GM19452 (cell line): ENCODE measurements around the gene CDHR3.
"Not testable (repeated sequence)": the region's sequence is repeated elsewhere in the genome, so short reads cannot be mapped to it uniquely, and the experiment has no call there.

Experiments used
- ATAC-seq: cut with Tn5 transposase; IDR thresholded peaks from one replicate; pipeline ENCODE4 v1.9.1; 2021; ENCODE audit not compliant: unreplicated experiment

The CDHR3 gene

GRCh38 chr7:105963038-105963667 is at the start of gene CDHR3:
CDHR3 (plus strand) TSS chr7:105963264; CDS start chr7:105963319, 55 bp downstream.
- ATAC-seq: no peak

DNA sequence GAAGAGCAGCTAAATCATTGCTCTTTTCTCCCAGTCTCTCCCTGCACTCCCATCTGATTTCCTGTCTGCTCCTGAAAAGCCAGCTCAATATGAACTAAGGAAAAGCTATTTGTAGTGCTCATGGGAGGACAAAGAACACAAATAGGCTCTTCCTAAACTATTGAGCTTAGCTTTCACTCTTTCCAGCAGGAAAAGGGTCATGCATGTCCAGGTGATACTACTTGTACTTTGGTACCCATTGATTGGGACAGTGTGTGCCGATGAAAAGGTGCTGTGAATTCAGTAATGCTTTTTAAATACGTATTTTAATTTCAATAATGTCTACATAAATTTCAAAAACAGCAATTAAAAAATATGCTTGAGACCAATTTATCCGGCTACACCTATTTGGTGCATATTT is 49.1 kb upstream of the CDHR3 start:
- no peak for ATAC-seq

GRCh38 chr7:105916603-105917002 is 46.5 kb upstream of the CDHR3 start:
- ATAC-seq: no peak

DNA sequence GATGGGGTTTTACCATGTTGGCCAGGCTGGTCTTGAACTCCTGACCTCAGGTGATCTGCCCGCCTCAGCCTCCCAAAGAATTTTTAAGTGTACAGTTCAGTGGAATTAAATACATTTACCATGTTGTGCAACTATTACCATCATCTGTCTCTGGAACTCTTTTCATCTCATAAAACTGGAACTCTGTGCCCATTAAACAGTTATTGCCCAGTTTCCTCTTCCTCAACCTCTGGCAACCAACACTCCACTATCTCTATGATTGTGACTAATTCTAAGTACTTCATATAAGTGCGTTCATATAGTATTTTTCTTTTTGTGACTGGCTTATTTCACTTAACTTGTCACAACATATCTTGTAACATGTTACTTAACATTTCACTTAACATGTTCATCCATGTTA is 45.4 kb upstream of the CDHR3 start:
- ATAC-seq: no peak

DNA sequence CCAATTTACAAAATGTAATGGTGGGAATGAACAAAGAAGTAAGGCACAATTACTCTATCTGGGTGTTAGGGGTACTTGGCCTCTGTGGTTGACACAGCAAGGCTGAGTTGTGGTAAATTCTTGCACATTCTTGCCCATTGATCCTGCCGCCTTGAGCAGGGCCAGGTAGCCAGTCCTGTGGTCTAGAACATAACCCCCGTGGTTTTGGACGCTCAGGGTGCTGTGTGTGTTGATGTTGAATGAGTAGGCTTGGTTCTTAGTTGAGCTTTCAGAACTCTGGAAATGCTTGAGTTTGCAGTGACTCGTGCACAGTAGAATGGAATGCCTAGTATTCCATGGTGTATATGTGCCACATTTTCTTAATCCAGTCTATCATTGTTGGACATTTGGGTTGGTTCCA is 42.3 kb upstream of the CDHR3 start:
- ATAC-seq: no peak

DNA sequence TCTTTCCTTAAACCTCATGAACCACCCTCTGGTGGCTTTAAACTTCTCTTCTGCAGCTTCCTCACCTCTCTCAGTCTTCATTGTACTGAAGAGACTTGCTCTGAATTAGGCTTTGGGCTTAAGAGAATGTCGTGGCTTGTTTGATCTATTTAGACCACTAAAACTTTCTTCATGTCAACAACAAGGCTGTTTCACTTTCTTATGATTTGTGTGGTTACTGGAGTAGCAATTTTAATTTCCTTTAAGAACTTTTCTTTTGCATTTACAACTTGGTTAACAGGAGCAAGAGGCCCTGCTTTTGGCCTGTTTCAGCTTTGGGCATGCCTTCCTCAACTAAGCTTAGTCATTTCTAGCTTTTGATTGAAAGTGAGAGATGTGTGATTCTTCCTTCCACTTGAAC is 38.1 kb upstream of the CDHR3 start:
- ATAC-seq: no peak

GRCh38 chr7:105926131-105926530 is 36.9 kb upstream of the CDHR3 start:
- no peak for ATAC-seq

- no peak for ATAC-seq
Measured at GRCh38 chr7:105931179-105931578, 31.9 kb upstream of the CDHR3 start.

GRCh38 chr7:105932835-105933477 is 30.1 kb upstream of the CDHR3 start:
- no peak for ATAC-seq

- ATAC-seq: no peak
Measured at GRCh38 chr7:105934572-105935185, 28.4 kb upstream of the CDHR3 start.

DNA sequence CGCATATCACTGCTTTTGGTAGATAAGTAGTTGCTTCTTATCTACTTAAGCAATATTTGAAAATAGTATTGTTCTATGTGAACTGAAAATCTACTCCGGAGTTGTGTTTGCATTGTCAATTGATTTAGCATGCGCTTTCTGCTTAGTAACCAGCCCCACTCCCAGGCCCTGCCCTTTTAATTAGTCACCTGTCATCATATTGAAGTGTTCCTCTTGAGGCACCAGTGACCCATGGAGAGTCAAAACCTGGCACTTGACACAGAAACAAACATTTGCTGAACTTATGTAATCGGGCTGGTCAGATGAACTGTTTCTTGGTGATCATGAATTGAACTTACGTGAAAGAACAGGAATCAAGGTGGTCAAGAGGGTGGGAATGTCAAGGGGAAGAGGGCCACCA is 27.8 kb upstream of the CDHR3 start:
- ATAC-seq: no peak

DNA sequence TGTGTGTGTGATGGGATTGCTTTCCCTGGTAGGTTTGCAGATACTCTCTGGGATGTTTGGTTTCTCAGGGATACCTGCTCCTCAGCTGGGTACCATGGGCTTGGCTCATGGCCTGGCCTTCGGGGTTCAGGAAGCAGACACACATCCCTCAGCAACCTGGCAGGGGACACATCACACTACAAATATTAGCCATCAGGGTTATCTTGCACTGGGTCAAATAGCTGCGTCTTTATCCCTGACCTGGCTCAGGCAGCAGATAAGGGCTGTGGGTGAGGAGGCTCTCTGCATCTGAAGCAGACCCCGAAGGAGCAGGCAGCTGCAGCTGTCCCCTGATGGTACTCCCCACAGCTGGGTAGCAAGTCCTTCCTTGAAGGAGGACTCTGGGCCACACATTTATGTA is 25.7 kb upstream of the CDHR3 start:
- no peak for ATAC-seq

GRCh38 chr7:105940109-105940508 is 23.0 kb upstream of the CDHR3 start:
- ATAC-seq: no peak

GRCh38 chr7:105941596-105941995 is 21.5 kb upstream of the CDHR3 start:
- ATAC-seq: no peak

DNA sequence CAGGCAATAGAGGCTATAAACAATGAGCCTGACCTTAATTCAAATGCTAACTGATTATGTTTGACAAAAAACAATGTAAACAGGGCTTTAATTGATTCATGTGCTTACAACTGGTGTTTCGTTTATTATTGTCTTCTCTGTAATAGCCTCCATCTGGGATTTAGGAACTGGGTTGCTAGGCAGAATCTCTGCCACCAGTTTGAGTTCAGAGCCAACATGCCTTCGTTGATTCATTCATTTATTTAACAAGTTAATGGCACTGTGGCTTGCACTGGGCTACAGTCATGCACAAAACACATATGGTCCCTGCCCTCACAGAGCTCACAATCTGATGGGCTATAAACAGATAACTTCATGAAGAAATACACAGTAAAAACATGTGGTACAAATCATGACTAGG is 19.6 kb upstream of the CDHR3 start:
- ATAC-seq: no peak

GRCh38 chr7:105945848-105946247 is 17.2 kb upstream of the CDHR3 start:
- no peak for ATAC-seq

DNA sequence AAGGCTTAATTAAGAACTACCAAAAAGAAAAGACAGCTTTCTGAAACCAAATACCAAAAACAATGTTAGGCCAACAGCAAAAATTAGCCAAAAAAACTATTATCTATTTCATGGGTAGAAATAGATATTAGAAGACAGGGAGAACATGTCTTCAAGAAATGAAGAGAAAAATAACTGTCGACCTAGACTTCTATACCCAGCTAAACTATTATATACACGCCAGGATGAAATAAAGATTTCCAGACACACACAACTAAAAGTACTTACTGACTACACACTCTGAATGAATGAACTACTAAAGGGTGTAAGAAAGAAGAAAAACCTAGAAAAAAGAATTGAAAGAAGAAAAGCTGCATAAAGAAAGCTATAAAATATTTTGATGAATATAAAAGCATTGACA is 11.5 kb upstream of the CDHR3 start:
- ATAC-seq: no peak

- ATAC-seq: no peak
Measured at GRCh38 chr7:105952917-105953595, 10.0 kb upstream of the CDHR3 start.

- no peak for ATAC-seq
Measured at GRCh38 chr7:105954711-105955110, 8.4 kb upstream of the CDHR3 start.

DNA sequence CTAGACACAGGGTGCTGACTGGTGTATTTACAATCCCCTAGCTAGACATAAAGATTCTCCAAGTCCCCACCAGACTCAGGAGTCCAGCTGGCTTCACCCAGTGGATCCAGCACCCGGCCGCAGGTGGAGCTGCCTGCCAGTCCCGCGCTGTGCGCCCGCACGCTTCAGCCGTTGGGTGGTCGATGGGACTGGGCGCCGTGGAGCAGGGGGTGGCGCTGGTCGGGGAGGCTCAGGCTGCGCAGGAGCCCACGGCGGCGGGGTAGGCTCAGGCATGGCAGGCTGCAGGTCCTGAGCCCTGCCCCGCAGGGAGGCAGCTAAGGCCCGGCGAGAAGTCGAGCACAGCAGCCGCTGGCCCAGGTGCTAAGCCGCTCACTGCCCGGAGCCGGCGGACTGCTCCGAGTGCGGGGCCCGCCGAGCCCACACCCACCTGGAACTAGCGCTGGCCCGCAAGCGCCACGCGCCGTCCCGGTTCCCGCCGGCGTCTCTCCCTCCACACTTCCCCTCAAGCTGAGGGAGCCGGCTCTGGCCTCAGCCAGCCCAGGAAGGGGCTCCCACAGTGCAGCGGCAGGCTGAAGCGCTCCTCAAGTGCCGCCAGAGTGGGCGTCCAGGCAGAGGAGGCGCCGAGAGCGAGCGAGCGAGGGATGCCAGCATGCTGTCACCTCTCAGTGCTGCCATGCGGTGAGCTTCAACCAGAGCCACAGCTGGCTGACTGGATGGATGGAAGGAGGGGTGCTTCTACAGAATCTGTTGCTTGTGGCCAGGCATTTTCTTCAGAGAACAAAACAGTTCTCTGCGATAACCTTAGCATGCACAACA is 7.2 kb upstream of the CDHR3 start:
- ATAC-seq: not testable (repeated sequence)

- ATAC-seq: no peak
Measured at GRCh38 chr7:105958012-105958411, 5.1 kb upstream of the CDHR3 start.
